ENCODE measurements around the gene TTF1.

- TF ChIP-seq POLR2AphosphoS5 (IDR thresholded peaks at IDR 0.05; ENCODE audit: low read depth, low read length) (no peak), POLR2A (IDR thresholded peaks at IDR 0.05; ENCODE audit: low read depth, low read length) (no peak), TAF1 (IDR thresholded peaks at IDR 0.05; ENCODE audit: borderline replicate concordance, low read depth, low read length) (no peak)
These were observed 556 bp upstream of the TTF1 start for GRCh38 chr9:132407196-132407595.
